Testis (tissue), 3 donors: Measurements from ENCODE around the gene SKI. TPM values are rescaled to one million over a fixed set of nuclear protein-coding genes. Genes with fewer than 3 reads are reported as not detected.
A peak's percentile ranks its signal among the peaks of the same experiment; 100 is the strongest.

Source experiments
- DNase-seq: peaks from one replicate; pipeline ENCODE4 v3.0.0-alpha.2; 2019
- H3K27ac ChIP-seq, 2 donors: fragments of 200-600 bp; sonication (generic); one replicate each; pipeline ENCODE4 v1.5.1; 2019
- H3K27me3 ChIP-seq: fragments of 200-600 bp; sonication (generic); one replicate; pipeline ENCODE4 v1.5.1; 2019
- H3K36me3 ChIP-seq: fragments of 200-600 bp; sonication (generic); one replicate; pipeline ENCODE4 v1.5.1; 2017; ENCODE audit warnings: low read depth; ENCODE audit errors: missing control alignments
- H3K4me1 ChIP-seq: fragments of 200-600 bp; sonication (generic); one replicate; pipeline ENCODE4 v1.5.1; 2019
- H3K4me3 ChIP-seq, 2 donors: fragments of 200-600 bp; sonication (generic); one replicate each; pipeline ENCODE4 v1.5.1; 2017 to 2019
- H3K9me3 ChIP-seq: fragments of 200-600 bp; sonication (generic); one replicate; pipeline ENCODE4 v1.5.1; 2017
- CTCF ChIP-seq, 3 experiments: fragments of 450-650 bp in 2 of 3; fragments of 200-600 bp in 1 of 3; sonication (generic) in 1 of 3; IDR thresholded peaks; one replicate each; pipeline ENCODE4 v1.5.1; 2016 to 2019; ENCODE audit warnings: antibody characterized with exemption in 3 of 3, mild to moderate bottlenecking in 2 of 3, moderate library complexity in 1 of 3
- POLR2A ChIP-seq: fragments of 450-650 bp; IDR thresholded peaks from one replicate; pipeline ENCODE4 v1.6.1; 2017; ENCODE audit warnings: antibody characterized with exemption, mild to moderate bottlenecking, moderate library complexity
- WGBS, 2 donors: methylation state at CpG; one replicate each; pipeline ENCODE4 v1.1.5; 2018; 5-methylcytosine and 5-hydroxymethylcytosine counted together
- intact Hi-C: fragments of 100-400 bp; cut with DNase I; formaldehyde crosslinking; loops from one replicate; pipeline ENCODE4 v1.15.1; 2023; ENCODE audit warnings: low total_unique reads
- polyA plus RNA-seq: library from polyadenylated mRNA; stranded (reverse); fragments of 350-450 nt; fragmentation: Illumina TruSeq; extraction: RNeasy Lipid Tissue Mini Kit (QIAGEN cat#74804); gene quantifications from one replicate; pipeline ENCODE4 v1.2.3, GENCODE V29; 2014; ENCODE audit warnings: low read depth, low replicate concordance; ENCODE audit not compliant: insufficient read depth
- total RNA-seq, 2 donors: library from RNA; depleted of rRNA; stranded (reverse); fragments of >200 nt; gene quantifications; one replicate each; pipeline ENCODE4 v1.2.3, GENCODE V29; 2016

The SKI gene
- total and polyA plus RNA-seq, 3 donors from 2014 or later: 40.2 to 87.1 (median 85.7) TPM

GRCh38 chr1:2304921-2305681 is 77.0 kb downstream of the SKI start:
- peak; percentile 70 for DNase-seq
- no peak overlapping the region for H3K4me3 ChIP-seq
- intact Hi-C loops: loop anchor here (5.0 kb wide), 1 partner anchor 73 kb away; no protein-coding TSS in a partner anchor
- H3K4me1 ChIP-seq: peaks cover 21% of the 10 kb centered on the region
- no peaks in the 10 kb centered on the region for H3K36me3 ChIP-seq
- no peaks in the 10 kb centered on the region for H3K27me3 ChIP-seq
- 58 to 78% methylated on average over 36 to 43 of the region's 49 CpGs for WGBS, 2 donors
- no peak for TF ChIP-seq CTCF (IDR thresholded peaks at IDR 0.05)
- no peak for TF ChIP-seq POLR2A
- no peak overlapping the region for H3K27ac ChIP-seq
- H3K9me3 ChIP-seq: no peaks in the 10 kb centered on the region

DNA sequence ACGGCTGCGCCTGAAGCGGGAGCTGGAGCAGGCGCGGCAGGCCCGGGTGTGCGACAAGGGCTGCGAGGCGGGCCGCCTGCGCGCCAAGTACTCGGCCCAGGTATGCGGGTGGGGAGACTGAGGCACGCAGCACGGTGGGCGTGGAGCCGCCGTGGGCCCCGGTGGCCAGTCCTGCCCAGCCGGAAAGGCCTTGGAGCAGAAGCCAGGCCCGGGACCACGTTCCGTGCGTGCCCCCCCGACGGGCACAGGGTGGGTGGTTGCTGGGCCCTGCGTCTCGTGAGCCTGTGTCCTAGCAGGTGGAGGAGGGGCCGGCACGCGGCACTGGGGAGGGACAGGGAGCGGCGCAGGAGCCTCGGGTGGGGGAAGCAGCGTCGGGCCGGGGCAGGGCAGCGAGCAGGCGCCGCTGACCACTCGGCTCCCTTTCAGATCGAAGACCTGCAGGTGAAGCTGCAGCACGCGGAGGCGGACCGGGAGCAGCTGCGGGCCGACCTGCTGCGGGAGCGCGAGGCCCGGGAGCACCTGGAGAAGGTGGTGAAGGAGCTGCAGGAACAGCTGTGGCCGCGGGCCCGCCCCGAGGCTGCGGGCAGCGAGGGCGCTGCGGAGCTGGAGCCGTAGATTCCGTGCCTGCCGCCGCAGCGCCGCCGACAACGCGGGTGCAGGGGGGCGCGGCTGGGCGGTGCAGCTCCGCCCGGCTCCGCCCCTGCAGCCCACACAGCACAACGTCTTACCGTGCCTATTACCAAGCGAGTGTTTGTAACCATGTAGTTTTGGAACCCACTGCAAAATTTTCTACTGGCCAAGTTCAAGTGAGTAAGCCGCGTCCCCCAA is 78.2 kb downstream of the SKI start:
- Histone ChIP-seq H3K36me3 (no peaks in the 10 kb centered on the region), H3K27me3 (no peaks in the 10 kb centered on the region), H3K4me1 (peaks cover 22% of the 10 kb centered on the region), H3K27ac (no peak overlapping the region), H3K4me3 (peak overlapping the region in 1 of 2 donors; percentile 39), H3K9me3 (no peaks in the 10 kb centered on the region)
- intact Hi-C loops: loop anchor here (5.0 kb wide), 1 partner anchor 74 kb away; no protein-coding TSS in a partner anchor
- no peak for TF ChIP-seq POLR2A
- TF ChIP-seq CTCF (IDR thresholded peaks at IDR 0.05): no peak
- 67 to 71% methylated on average over 35 to 81 of the region's 81 CpGs for WGBS, 2 donors
- DNase-seq: no peak

- intact Hi-C loops: loop anchor here (5.0 kb wide), 1 partner anchor 75 kb away; no protein-coding TSS in a partner anchor
- Histone ChIP-seq H3K4me1 (peaks cover 26% of the 10 kb centered on the region), H3K27me3 (no peaks in the 10 kb centered on the region), H3K27ac (no peak overlapping the region), H3K9me3 (no peaks in the 10 kb centered on the region), H3K36me3 (no peaks in the 10 kb centered on the region), H3K4me3 (no peak overlapping the region)
- TF ChIP-seq CTCF (IDR thresholded peaks at IDR 0.05) (no peak), POLR2A (no peak)
- 78 to 80% methylated on average over 32 to 41 of the region's 41 CpGs for WGBS, 2 donors
- DNase-seq: no peak
These were observed 79.0 kb downstream of the SKI start for GRCh38 chr1:2307064-2307605.

GRCh38 chr1:2307972-2308371 is 79.9 kb downstream of the SKI start:
- Histone ChIP-seq H3K36me3 (no peaks in the 10 kb centered on the region), H3K4me3 (no peak overlapping the region), H3K4me1 (peaks cover 35% of the 10 kb centered on the region), H3K27me3 (no peaks in the 10 kb centered on the region), H3K9me3 (no peaks in the 10 kb centered on the region), H3K27ac (no peak overlapping the region)
- no peak for DNase-seq
- WGBS, 2 donors: 86 to 93% methylated on average over 15 of the region's 15 CpGs
- TF ChIP-seq POLR2A: no peak
- TF ChIP-seq CTCF (IDR thresholded peaks at IDR 0.05): no peak
- intact Hi-C loops: loop anchor here (5.0 kb wide), 1 partner anchor 76 kb away; no protein-coding TSS in a partner anchor
